Keratinocyte (primary cell): ENCODE measurements around the gene CCDC40. TPM values are rescaled to one million over a fixed set of nuclear protein-coding genes. Genes with fewer than 3 reads are reported as not detected.

Source experiments
- DNase-seq: peaks from one replicate; pipeline ENCODE4 v3.0.0-alpha.2; 2011; ENCODE audit warnings: low read depth, missing footprints, low spot score
- FAIRE-seq: peaks from 2 replicates; lab custom pipeline; 2011; peaks lifted over from hg19 to GRCh38; lab: Jason Lieb, UNC
- H2AFZ ChIP-seq: 2 replicates; pipeline ENCODE4 v1.6.0; 2012; ENCODE audit warnings: low read length, control low read depth, inconsistent platforms; ENCODE audit not compliant: control insufficient read depth
- H3K27ac ChIP-seq: 2 replicates; pipeline ENCODE4 v1.5.1; 2011; ENCODE audit warnings: low read length; ENCODE audit not compliant: control insufficient read depth, insufficient read depth
- H3K27me3 ChIP-seq: 3 replicates; pipeline ENCODE4 v1.6.0; 2011; ENCODE audit warnings: low read length; ENCODE audit not compliant: control insufficient read depth, insufficient read depth; ENCODE audit errors: extremely low read depth
- H3K36me3 ChIP-seq, 2 experiments: 2 replicates in 1 of 2; 3 replicates in 1 of 2; pipeline ENCODE4 v1.5.1; 2011; ENCODE audit warnings: low read length in 2 of 2, mild to moderate bottlenecking in 1 of 2; ENCODE audit not compliant: control insufficient read depth in 2 of 2, insufficient read depth in 2 of 2; ENCODE audit errors: extremely low read depth in 1 of 2
- H3K4me1 ChIP-seq: 3 replicates; pipeline ENCODE4 v1.5.1; 2011; ENCODE audit warnings: low read length; ENCODE audit not compliant: control insufficient read depth, insufficient read depth; ENCODE audit errors: extremely low read depth
- H3K4me2 ChIP-seq: 3 replicates; pipeline ENCODE4 v1.6.0; 2011; ENCODE audit warnings: low read depth, low read length; ENCODE audit not compliant: control insufficient read depth, insufficient read depth; ENCODE audit errors: extremely low read depth
- H3K4me3 ChIP-seq, 3 experiments: fragments of 200-600 bp in 1 of 3; sonication (generic) in 1 of 3; 2 replicates in 2 of 3; 3 replicates in 1 of 3; pipeline ENCODE4 v1.5.1; 2011 to 2016; ENCODE audit warnings: low read length in 3 of 3, mild to moderate bottlenecking in 3 of 3, control low read depth in 2 of 3, inconsistent platforms in 1 of 3, low read depth in 1 of 3, mixed read lengths in 1 of 3, mixed run types in 1 of 3, moderate library complexity in 1 of 3; ENCODE audit not compliant: control insufficient read depth in 2 of 3, insufficient read depth in 2 of 3; ENCODE audit errors: extremely low read depth in 1 of 3
- H3K79me2 ChIP-seq: 2 replicates; pipeline ENCODE4 v1.6.0; 2012; ENCODE audit warnings: low read length; ENCODE audit not compliant: control insufficient read depth, insufficient read depth
- H3K9ac ChIP-seq: 3 replicates; pipeline ENCODE4 v1.6.0; 2011; ENCODE audit warnings: low read length; ENCODE audit not compliant: control insufficient read depth, insufficient read depth; ENCODE audit errors: extremely low read depth
- H3K9me1 ChIP-seq: 3 replicates; pipeline ENCODE4 v1.6.0; 2011; ENCODE audit warnings: low read length; ENCODE audit not compliant: control insufficient read depth, insufficient read depth; ENCODE audit errors: extremely low read depth
- H3K9me3 ChIP-seq: 2 replicates; pipeline ENCODE4 v1.5.1; 2012; ENCODE audit warnings: low read depth, low read length; ENCODE audit not compliant: control insufficient read depth
- H4K20me1 ChIP-seq: 3 replicates; pipeline ENCODE4 v1.6.0; 2011; ENCODE audit warnings: low read length; ENCODE audit not compliant: control insufficient read depth, insufficient read depth; ENCODE audit errors: extremely low read depth
- EZH2 ChIP-seq: IDR thresholded peaks from one replicate; pipeline ENCODE4 v1.6.1; 2012; ENCODE audit warnings: inconsistent platforms, mild to moderate bottlenecking, low read length, moderate library complexity
- dilution Hi-C: fragments of 300-500 bp; cut with MboI; formaldehyde crosslinking; loops from one replicate; pipeline ENCODE4 v1.7.0; 2020; ENCODE audit warnings: low sequenced_read_pairs; ENCODE audit not compliant: extremely low pct_ligation_motif_present
- polyA plus RNA-seq, 5 experiments: library from polyadenylated mRNA; depleted of rRNA in 3 of 5; stranded (reverse) in 3 of 5; stranded (forward) in 1 of 5; unstranded in 1 of 5; fragments of >200 nt; gene quantifications; 1 replicate in 1 of 5; 2 replicates in 3 of 5; 3 replicates in 1 of 5; pipeline versions ENCODE4 v1.2.1 to v1.2.3, GENCODE V29; 2011 to 2012; ENCODE audit warnings: missing spikeins in 2 of 5, low read depth in 1 of 5, low replicate concordance in 1 of 5
- TF ChIP-seq, protein P1 (sequence below), 3 experiments: IDR thresholded peaks in 1 of 3; conservative IDR thresholded peaks in 1 of 3; optimal IDR thresholded peaks in 1 of 3; 2 replicates in 2 of 3; 3 replicates in 1 of 3; pipeline versions ENCODE3 to v1.5.1; 2011; ENCODE audit warnings: low read length in 3 of 3, mild to moderate bottlenecking in 3 of 3, moderate library complexity in 2 of 3, control low read depth in 1 of 3, inconsistent platforms in 1 of 3; ENCODE audit not compliant: insufficient read depth in 2 of 3; ENCODE audit errors: extremely low read depth in 1 of 3

CCDC40 gene
- polyA plus RNA-seq, 1 donor (not counting 4 experiments of a cell fraction or from before 2014, with no cell fraction given): 2.4 TPM

- H3K4me1 ChIP-seq: peaks cover 12% of the 10 kb centered on the region
- TF ChIP-seq EZH2: no peak
- TF ChIP-seq, protein P1, sequence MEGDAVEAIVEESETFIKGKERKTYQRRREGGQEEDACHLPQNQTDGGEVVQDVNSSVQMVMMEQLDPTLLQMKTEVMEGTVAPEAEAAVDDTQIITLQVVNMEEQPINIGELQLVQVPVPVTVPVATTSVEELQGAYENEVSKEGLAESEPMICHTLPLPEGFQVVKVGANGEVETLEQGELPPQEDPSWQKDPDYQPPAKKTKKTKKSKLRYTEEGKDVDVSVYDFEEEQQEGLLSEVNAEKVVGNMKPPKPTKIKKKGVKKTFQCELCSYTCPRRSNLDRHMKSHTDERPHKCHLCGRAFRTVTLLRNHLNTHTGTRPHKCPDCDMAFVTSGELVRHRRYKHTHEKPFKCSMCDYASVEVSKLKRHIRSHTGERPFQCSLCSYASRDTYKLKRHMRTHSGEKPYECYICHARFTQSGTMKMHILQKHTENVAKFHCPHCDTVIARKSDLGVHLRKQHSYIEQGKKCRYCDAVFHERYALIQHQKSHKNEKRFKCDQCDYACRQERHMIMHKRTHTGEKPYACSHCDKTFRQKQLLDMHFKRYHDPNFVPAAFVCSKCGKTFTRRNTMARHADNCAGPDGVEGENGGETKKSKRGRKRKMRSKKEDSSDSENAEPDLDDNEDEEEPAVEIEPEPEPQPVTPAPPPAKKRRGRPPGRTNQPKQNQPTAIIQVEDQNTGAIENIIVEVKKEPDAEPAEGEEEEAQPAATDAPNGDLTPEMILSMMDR (optimal IDR thresholded peaks at IDR 0.05 in 1 of 3, IDR thresholded peaks at IDR 0.05 in 1 of 3, conservative IDR thresholded peaks at IDR 0.05 in 1 of 3; ENCODE audit: extremely low read depth in 1 of 3, insufficient read depth in 2 of 3, low read length in 3 of 3): no peak
- dilution Hi-C loops: no loop called here
- peaks cover under 1% of the 10 kb centered on the region for H3K27me3 ChIP-seq
- H2AFZ ChIP-seq: no peak overlapping the region
- H3K9ac ChIP-seq: no peak overlapping the region
- H3K9me3 ChIP-seq: no peaks in the 10 kb centered on the region
- no peak for FAIRE-seq
- no peaks in the 10 kb centered on the region for H3K9me1 ChIP-seq
- no peaks in the 10 kb centered on the region for H3K79me2 ChIP-seq
- H3K4me3 ChIP-seq: no peak overlapping the region
- no peak overlapping the region for H3K27ac ChIP-seq
- DNase-seq: no peak
- H3K4me2 ChIP-seq: no peak overlapping the region
- no peaks in the 10 kb centered on the region for H3K36me3 ChIP-seq
- no peaks in the 10 kb centered on the region for H4K20me1 ChIP-seq
Measured at GRCh38 chr17:80111702-80112470, 75.4 kb downstream of the CCDC40 start.

DNA sequence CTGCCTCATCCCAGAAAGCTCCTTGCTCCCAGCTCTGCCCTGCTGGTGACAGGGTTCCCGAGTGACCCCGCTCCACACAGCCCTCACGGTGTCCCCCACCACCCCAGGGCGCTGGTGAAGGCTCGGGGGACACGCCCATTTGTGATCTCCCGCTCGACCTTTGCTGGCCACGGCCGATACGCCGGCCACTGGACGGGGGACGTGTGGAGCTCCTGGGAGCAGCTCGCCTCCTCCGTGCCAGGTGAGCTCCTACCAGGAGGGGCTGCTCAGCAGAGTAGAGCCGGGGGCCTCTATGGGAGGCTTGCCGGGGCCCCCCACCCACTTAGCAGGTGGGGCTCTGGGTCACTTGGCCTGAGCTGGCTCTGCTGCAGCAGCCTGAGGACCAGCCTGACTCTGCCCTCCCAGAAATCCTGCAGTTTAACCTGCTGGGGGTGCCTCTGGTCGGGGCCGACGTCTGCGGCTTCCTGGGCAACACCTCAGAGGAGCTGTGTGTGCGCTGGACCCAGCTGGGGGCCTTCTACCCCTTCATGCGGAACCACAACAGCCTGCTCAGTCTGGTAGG, 76.1 kb downstream of the CCDC40 start:
- DNase-seq (no peak), FAIRE-seq (no peak)
- Histone ChIP-seq H4K20me1 (no peaks in the 10 kb centered on the region), H3K4me1 (peaks cover 12% of the 10 kb centered on the region), H3K4me2 (no peak overlapping the region), H3K9me1 (no peaks in the 10 kb centered on the region), H3K4me3 (no peak overlapping the region), H3K27me3 (no peaks in the 10 kb centered on the region), H3K9ac (no peak overlapping the region), H3K36me3 (no peaks in the 10 kb centered on the region), H3K9me3 (no peaks in the 10 kb centered on the region), H3K79me2 (no peaks in the 10 kb centered on the region), H3K27ac (no peak overlapping the region), H2AFZ (no peak overlapping the region)
- dilution Hi-C loops: no loop called here
- no peak for TF ChIP-seq EZH2
- TF ChIP-seq, protein P1 (optimal IDR thresholded peaks at IDR 0.05 in 1 of 3, IDR thresholded peaks at IDR 0.05 in 1 of 3, conservative IDR thresholded peaks at IDR 0.05 in 1 of 3; ENCODE audit: extremely low read depth in 1 of 3, insufficient read depth in 2 of 3, low read length in 3 of 3): no peak
